ENCODE results near the gene CHCHD6. TPM values are rescaled to one million over a fixed set of nuclear protein-coding genes. Genes with fewer than 3 reads are reported as not detected.

CHCHD6 gene
- total and polyA plus RNA-seq, 2 donors (not counting 3 experiments of a cell fraction or from before 2014, with no cell fraction given), result 8.4 to 10.1 TPM

DNA sequence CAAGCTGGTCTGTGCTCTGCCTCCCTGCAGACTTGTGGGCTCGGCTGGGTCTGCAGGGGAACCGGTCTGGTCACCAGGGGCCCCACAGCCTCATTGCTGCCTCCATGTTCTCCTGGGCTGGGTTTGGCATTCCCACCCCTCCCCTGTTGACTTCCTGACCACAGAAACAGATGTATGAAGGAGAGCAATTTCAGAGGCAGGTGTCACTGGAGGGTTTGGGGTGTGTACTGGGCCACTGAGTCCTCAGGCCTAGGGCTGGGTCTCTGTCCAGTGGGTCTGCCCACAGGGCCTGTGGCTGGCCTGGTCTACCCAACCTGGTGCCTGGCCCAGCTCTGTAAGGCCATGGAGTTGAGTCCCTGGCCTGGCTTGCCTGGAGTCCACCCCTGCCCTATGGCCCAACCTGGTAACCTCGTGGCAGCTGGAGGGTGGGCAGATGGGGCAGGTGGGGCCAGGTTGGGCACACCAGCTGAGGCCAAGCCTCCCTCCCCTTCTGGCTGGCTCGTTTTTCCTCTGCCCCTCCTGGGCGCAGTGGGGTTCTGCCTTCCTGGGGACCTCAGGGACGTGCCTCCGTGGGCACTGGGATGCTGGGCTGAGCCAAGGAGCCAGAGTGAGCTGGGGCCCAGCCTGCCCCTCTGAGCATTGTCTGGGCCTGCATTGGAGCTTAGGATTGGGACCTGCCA lies 299.7 kb downstream of the CHCHD6 start:
- BruUV-seq (replicated peaks), result no TSS peak
- no peak for FAIRE-seq
- Histone ChIP-seq H4K20me1 (replicated peaks; ENCODE audit: control insufficient read depth, extremely low read depth, insufficient read depth, low read length) (no peaks in the 10 kb centered on the region), H2AFZ (ENCODE audit: low read depth, low read length) (no peak overlapping the region), H3K4me3 (replicated peaks in 1 of 3; ENCODE audit: insufficient read depth in 1 of 3, low read depth in 1 of 3, low read length in 3 of 3) (no peak overlapping the region), H3K9me1 (replicated peaks; ENCODE audit: control insufficient read depth, extremely low read depth, insufficient read depth, low read length) (no peaks in the 10 kb centered on the region), H3K27ac (ENCODE audit: insufficient read depth, low read depth, low read length) (no peak overlapping the region), H3K4me1 (ENCODE audit: control insufficient read depth, extremely low read depth, insufficient read depth, low read length) (peaks cover 11% of the 10 kb centered on the region), H3K9me3 (replicated peaks; ENCODE audit: control insufficient read depth, insufficient read depth, low read length) (no peaks in the 10 kb centered on the region), H3K4me2 (ENCODE audit: insufficient read depth, low read length) (no peak overlapping the region), H3K36me3 (ENCODE audit: control insufficient read depth in 2 of 2, extremely low read depth in 1 of 2, insufficient read depth in 2 of 2, low read length in 2 of 2) (no peaks in the 10 kb centered on the region), H3K9ac (replicated peaks; ENCODE audit: extremely low read depth, insufficient read depth, low read length) (no peak overlapping the region), H3K79me2 (ENCODE audit: control insufficient read depth, insufficient read depth, low read length) (no peaks in the 10 kb centered on the region), H3K27me3 (ENCODE audit: control insufficient read depth in 2 of 2, insufficient read depth in 2 of 2, low read length in 2 of 2) (no peaks in the 10 kb centered on the region)
- ChIA-PET CTCF (interaction anchor here (0.7 to 1.7 kb wide), 2 partner anchors 21 to 252 kb away, joined by 3 to 5 read pairs; partner anchors contain the start of gene PLXNA1), POLR2A (no interaction called here)
- dilution Hi-C loops (cut with MboI; ENCODE audit: extremely low pct_ligation_motif_present, low sequenced_read_pairs), result no loop called here
- no peak for DNase-seq (ENCODE audit: low read depth, low spot score)
- no peak for TF ChIP-seq FOS (IDR thresholded peaks at IDR 0.05; ENCODE audit: borderline replicate concordance, insufficient read depth, low read length)
- TF ChIP-seq GATA2 (IDR thresholded peaks at IDR 0.05; ENCODE audit: insufficient read depth, insufficient read length, low read depth, low read length), result no peak
- TF ChIP-seq EZH2 (IDR thresholded peaks at IDR 0.05; ENCODE audit: borderline replicate concordance, low read depth, low read length, severe bottlenecking), result no peak
- no peak for TF ChIP-seq POLR2A (IDR thresholded peaks at IDR 0.05; ENCODE audit: low read depth, low read length)
- TF ChIP-seq, protein P1, sequence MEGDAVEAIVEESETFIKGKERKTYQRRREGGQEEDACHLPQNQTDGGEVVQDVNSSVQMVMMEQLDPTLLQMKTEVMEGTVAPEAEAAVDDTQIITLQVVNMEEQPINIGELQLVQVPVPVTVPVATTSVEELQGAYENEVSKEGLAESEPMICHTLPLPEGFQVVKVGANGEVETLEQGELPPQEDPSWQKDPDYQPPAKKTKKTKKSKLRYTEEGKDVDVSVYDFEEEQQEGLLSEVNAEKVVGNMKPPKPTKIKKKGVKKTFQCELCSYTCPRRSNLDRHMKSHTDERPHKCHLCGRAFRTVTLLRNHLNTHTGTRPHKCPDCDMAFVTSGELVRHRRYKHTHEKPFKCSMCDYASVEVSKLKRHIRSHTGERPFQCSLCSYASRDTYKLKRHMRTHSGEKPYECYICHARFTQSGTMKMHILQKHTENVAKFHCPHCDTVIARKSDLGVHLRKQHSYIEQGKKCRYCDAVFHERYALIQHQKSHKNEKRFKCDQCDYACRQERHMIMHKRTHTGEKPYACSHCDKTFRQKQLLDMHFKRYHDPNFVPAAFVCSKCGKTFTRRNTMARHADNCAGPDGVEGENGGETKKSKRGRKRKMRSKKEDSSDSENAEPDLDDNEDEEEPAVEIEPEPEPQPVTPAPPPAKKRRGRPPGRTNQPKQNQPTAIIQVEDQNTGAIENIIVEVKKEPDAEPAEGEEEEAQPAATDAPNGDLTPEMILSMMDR (IDR thresholded peaks at IDR 0.05; ENCODE audit: extremely low read depth in 1 of 2, insufficient read depth in 1 of 2, low read depth in 1 of 2, low read length in 2 of 2), result no peak
- TF ChIP-seq MYC (IDR thresholded peaks at IDR 0.05; ENCODE audit: low read depth, low read length), result no peak
- no peak for TF ChIP-seq JUN (IDR thresholded peaks at IDR 0.05; ENCODE audit: borderline replicate concordance, insufficient read depth, insufficient read length, low read depth)
- TF ChIP-seq POLR2AphosphoS5 (IDR thresholded peaks at IDR 0.05; ENCODE audit: insufficient read depth, low read depth, low read length), result no peak
- no peak for TF ChIP-seq MAX (IDR thresholded peaks at IDR 0.05; ENCODE audit: insufficient read depth, insufficient read length)
- intact Hi-C loops (cut with micrococcal nuclease), result loop anchor here (5.0 to 10.0 kb wide), 3 partner anchors 326 to 479 kb away; partner anchors contain the start of gene CHST13

Measured in endothelial cell of umbilical vein (primary cell).